ENCODE data around the gene KSR2. TPM values are rescaled to one million over a fixed set of nuclear protein-coding genes. Genes with fewer than 3 reads are reported as not detected.

Gene KSR2
- total RNA-seq, 1 experiment from 2014 or later = 0.15 TPM

DNA sequence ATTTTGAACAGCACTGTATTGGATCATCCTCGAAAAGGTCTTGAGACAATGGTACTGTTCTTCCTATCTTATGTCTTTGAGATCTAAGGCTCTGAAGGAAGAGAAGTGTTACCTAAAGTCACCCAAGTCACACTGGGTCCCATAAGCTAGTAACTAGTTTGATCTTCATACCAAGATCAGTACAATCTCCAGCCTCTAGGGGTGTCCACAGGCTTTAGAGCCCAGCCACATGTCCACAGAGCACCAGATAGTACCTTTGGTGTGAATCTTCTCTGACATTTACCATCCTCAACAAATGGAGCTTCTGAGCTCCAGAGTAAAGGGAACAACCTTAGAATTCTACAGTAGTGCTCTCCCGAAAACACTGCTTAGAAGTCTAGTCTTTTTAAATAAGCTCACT lies 78.7 kb downstream of the KSR2 start:
- no peak for DNase-seq (ENCODE audit: low read depth, low spot score)
- BruUV-seq (replicated peaks) = no TSS peak
- in situ Hi-C loops (cut with HindIII; ENCODE audit: low pct_unique_long_range_greater_than_20kb, low sequenced_read_pairs) = no loop called here
- H3K27me3 ChIP-seq (ENCODE audit: control insufficient read depth, insufficient read depth, low read length) = no peaks in the 10 kb centered on the region
- H3K36me3 ChIP-seq (ENCODE audit: control insufficient read depth, insufficient read depth, low read length) = no peaks in the 10 kb centered on the region
- no peak overlapping the region for H3K4me3 ChIP-seq (ENCODE audit: low read depth in 2 of 2, low read length in 2 of 2)
- TF ChIP-seq POLR2AphosphoS5 (IDR thresholded peaks at IDR 0.05; ENCODE audit: low read depth, low read length) = no peak
- TF ChIP-seq, protein P1, sequence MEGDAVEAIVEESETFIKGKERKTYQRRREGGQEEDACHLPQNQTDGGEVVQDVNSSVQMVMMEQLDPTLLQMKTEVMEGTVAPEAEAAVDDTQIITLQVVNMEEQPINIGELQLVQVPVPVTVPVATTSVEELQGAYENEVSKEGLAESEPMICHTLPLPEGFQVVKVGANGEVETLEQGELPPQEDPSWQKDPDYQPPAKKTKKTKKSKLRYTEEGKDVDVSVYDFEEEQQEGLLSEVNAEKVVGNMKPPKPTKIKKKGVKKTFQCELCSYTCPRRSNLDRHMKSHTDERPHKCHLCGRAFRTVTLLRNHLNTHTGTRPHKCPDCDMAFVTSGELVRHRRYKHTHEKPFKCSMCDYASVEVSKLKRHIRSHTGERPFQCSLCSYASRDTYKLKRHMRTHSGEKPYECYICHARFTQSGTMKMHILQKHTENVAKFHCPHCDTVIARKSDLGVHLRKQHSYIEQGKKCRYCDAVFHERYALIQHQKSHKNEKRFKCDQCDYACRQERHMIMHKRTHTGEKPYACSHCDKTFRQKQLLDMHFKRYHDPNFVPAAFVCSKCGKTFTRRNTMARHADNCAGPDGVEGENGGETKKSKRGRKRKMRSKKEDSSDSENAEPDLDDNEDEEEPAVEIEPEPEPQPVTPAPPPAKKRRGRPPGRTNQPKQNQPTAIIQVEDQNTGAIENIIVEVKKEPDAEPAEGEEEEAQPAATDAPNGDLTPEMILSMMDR (IDR thresholded peaks at IDR 0.05) = peak; percentile 38; the same call in 1 of the 2 replicates
- CTCF ChIA-PET = no interaction called here
- intact Hi-C loops (cut with micrococcal nuclease; ENCODE audit: unreplicated experiment) = no loop called here
- no peak overlapping the region for H3K27ac ChIP-seq (ENCODE audit: low read length)
- POLR2A ChIA-PET = no interaction called here
- no peaks in the 10 kb centered on the region for H3K9me3 ChIP-seq (ENCODE audit: control insufficient read depth, insufficient read depth, low read depth, low read length)
- H3K4me1 ChIP-seq (ENCODE audit: control insufficient read depth, insufficient read depth, low read length) = no peaks in the 10 kb centered on the region
- ATAC-seq = 0 out of 2 replicates have a peak, but pooled peaks have one; percentile 63

GRCh38 chr12:117889098-117889497 lies 79.7 kb downstream of the KSR2 start:
- Histone ChIP-seq H3K27ac (ENCODE audit: low read length) (no peak overlapping the region), H3K27me3 (ENCODE audit: control insufficient read depth, insufficient read depth, low read length) (no peaks in the 10 kb centered on the region), H3K4me1 (ENCODE audit: control insufficient read depth, insufficient read depth, low read length) (no peaks in the 10 kb centered on the region), H3K36me3 (ENCODE audit: control insufficient read depth, insufficient read depth, low read length) (no peaks in the 10 kb centered on the region), H3K9me3 (ENCODE audit: control insufficient read depth, insufficient read depth, low read depth, low read length) (no peaks in the 10 kb centered on the region), H3K4me3 (ENCODE audit: low read depth in 2 of 2, low read length in 2 of 2) (no peak overlapping the region)
- DNase-seq (ENCODE audit: low read depth, low spot score) (no peak), ATAC-seq (no peak)
- BruUV-seq (replicated peaks) = no TSS peak
- POLR2A ChIA-PET = no interaction called here
- intact Hi-C loops (cut with micrococcal nuclease; ENCODE audit: unreplicated experiment) (no loop called here), in situ Hi-C loops (cut with HindIII; ENCODE audit: low pct_unique_long_range_greater_than_20kb, low sequenced_read_pairs) (no loop called here)
- no peak for TF ChIP-seq POLR2AphosphoS5 (IDR thresholded peaks at IDR 0.05; ENCODE audit: low read depth, low read length)
- CTCF ChIA-PET = no interaction called here

GRCh38 chr12:117885211-117885610 lies 83.6 kb downstream of the KSR2 start:
- TF ChIP-seq SIN3A (IDR thresholded peaks at IDR 0.05; ENCODE audit: borderline replicate concordance, insufficient read depth, low read depth, low read length) (no peak), POLR2AphosphoS5 (IDR thresholded peaks at IDR 0.05; ENCODE audit: low read depth, low read length) (no peak), TCF7L2 (IDR thresholded peaks at IDR 0.05; ENCODE audit: low read depth, low read length) (no peak)
- TF ChIP-seq, protein P1 (IDR thresholded peaks at IDR 0.05) = no peak
- TF ChIP-seq, protein P2, sequence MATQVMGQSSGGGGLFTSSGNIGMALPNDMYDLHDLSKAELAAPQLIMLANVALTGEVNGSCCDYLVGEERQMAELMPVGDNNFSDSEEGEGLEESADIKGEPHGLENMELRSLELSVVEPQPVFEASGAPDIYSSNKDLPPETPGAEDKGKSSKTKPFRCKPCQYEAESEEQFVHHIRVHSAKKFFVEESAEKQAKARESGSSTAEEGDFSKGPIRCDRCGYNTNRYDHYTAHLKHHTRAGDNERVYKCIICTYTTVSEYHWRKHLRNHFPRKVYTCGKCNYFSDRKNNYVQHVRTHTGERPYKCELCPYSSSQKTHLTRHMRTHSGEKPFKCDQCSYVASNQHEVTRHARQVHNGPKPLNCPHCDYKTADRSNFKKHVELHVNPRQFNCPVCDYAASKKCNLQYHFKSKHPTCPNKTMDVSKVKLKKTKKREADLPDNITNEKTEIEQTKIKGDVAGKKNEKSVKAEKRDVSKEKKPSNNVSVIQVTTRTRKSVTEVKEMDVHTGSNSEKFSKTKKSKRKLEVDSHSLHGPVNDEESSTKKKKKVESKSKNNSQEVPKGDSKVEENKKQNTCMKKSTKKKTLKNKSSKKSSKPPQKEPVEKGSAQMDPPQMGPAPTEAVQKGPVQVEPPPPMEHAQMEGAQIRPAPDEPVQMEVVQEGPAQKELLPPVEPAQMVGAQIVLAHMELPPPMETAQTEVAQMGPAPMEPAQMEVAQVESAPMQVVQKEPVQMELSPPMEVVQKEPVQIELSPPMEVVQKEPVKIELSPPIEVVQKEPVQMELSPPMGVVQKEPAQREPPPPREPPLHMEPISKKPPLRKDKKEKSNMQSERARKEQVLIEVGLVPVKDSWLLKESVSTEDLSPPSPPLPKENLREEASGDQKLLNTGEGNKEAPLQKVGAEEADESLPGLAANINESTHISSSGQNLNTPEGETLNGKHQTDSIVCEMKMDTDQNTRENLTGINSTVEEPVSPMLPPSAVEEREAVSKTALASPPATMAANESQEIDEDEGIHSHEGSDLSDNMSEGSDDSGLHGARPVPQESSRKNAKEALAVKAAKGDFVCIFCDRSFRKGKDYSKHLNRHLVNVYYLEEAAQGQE (IDR thresholded peaks at IDR 0.05; ENCODE audit: insufficient read depth in 1 of 2, low read depth in 2 of 2, low read length in 1 of 2) = no peak
- no peak for ATAC-seq
- H3K27me3 ChIP-seq (ENCODE audit: control insufficient read depth, insufficient read depth, low read length) = no peaks in the 10 kb centered on the region; the same call in 1 of the 2 replicates
- no peak for DNase-seq (ENCODE audit: low read depth, low spot score)
- intact Hi-C loops (cut with micrococcal nuclease; ENCODE audit: unreplicated experiment) = no loop called here
- ChIA-PET POLR2A (no interaction called here), CTCF (interaction anchor here (0.7 kb wide), 1 partner anchor 38 kb away, joined by 6 read pairs; no protein-coding TSS in a partner anchor)
- H3K27ac ChIP-seq (ENCODE audit: low read length) = no peak overlapping the region
- H3K9me3 ChIP-seq (ENCODE audit: control insufficient read depth, insufficient read depth, low read depth, low read length) = no peaks in the 10 kb centered on the region
- no TSS peak for BruUV-seq (replicated peaks)
- in situ Hi-C loops (cut with HindIII; ENCODE audit: low pct_unique_long_range_greater_than_20kb, low sequenced_read_pairs) = no loop called here
- H3K4me3 ChIP-seq (ENCODE audit: low read depth in 2 of 2, low read length in 2 of 2) = no peak overlapping the region
- H3K36me3 ChIP-seq (ENCODE audit: control insufficient read depth, insufficient read depth, low read length) = no peaks in the 10 kb centered on the region
- H3K4me1 ChIP-seq (ENCODE audit: control insufficient read depth, insufficient read depth, low read length) = no peaks in the 10 kb centered on the region
